Nephron progenitor cell (in vitro differentiated cells): ENCODE measurements around the gene GPC3.
A peak's percentile ranks its signal among the peaks of the same experiment; 100 is the strongest.

ENCODE experiments used
- DNase-seq: peaks from one replicate; pipeline ENCODE4 v3.0.0; 2021
- H3K27ac Mint-ChIP-seq: 2 replicates; pipeline ENCODE4 v1.8.0; 2021; ENCODE audit warnings: mild to moderate bottlenecking, moderate library complexity, mixed read lengths
- H3K27me3 Mint-ChIP-seq: 2 replicates; pipeline ENCODE4 v1.8.0; 2021; ENCODE audit warnings: mild to moderate bottlenecking, low read depth, mixed read lengths; ENCODE audit not compliant: poor library complexity
- H3K36me3 Mint-ChIP-seq: 2 replicates; pipeline ENCODE4 v1.8.0; 2021; ENCODE audit warnings: low read depth, mixed read lengths
- H3K4me1 Mint-ChIP-seq: 2 replicates; pipeline ENCODE4 v1.8.0; 2021; ENCODE audit warnings: mixed read lengths
- H3K4me3 Mint-ChIP-seq: 2 replicates; pipeline ENCODE4 v1.8.0; 2021; ENCODE audit warnings: mild to moderate bottlenecking, moderate library complexity, mixed read lengths
- H3K9me3 Mint-ChIP-seq: 2 replicates; pipeline ENCODE4 v1.8.0; 2021; ENCODE audit warnings: mild to moderate bottlenecking, moderate library complexity, mixed read lengths
- TF ChIP-seq, protein P1 (sequence below): fragments of 200-600 bp; sonication (generic); IDR thresholded peaks from 2 replicates; pipeline ENCODE4 v1.5.0; 2021; ENCODE audit warnings: antibody characterized with exemption

GPC3 gene

DNA sequence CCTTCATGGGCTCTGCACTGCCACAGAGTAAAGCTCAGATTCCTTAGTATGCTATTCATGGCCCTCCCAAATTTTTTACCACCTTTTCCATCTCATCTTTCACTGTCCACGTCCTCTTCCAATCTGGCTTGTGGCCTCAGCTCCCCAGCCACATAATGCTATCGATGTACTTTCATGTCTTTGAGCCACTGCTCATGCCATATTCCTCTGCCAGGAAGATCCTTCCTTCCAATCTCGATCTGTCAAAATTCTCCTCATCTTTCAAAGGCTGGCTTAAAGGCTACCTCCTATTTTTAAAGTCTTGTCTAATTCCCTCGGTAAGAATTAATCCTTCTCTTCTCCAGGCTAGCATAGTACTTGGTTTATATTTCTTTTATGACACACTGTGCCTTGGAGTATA, 336.8 kb downstream of the GPC3 start:
- peaks cover 15% of the 10 kb centered on the region for H3K4me1 Mint-ChIP-seq
- DNase-seq: no peak
- no peaks in the 10 kb centered on the region for H3K9me3 Mint-ChIP-seq
- no peak overlapping the region for H3K4me3 Mint-ChIP-seq
- H3K36me3 Mint-ChIP-seq: peaks cover 10% of the 10 kb centered on the region
- peak overlapping the region; percentile 1 for H3K27ac Mint-ChIP-seq
- TF ChIP-seq, protein P1, sequence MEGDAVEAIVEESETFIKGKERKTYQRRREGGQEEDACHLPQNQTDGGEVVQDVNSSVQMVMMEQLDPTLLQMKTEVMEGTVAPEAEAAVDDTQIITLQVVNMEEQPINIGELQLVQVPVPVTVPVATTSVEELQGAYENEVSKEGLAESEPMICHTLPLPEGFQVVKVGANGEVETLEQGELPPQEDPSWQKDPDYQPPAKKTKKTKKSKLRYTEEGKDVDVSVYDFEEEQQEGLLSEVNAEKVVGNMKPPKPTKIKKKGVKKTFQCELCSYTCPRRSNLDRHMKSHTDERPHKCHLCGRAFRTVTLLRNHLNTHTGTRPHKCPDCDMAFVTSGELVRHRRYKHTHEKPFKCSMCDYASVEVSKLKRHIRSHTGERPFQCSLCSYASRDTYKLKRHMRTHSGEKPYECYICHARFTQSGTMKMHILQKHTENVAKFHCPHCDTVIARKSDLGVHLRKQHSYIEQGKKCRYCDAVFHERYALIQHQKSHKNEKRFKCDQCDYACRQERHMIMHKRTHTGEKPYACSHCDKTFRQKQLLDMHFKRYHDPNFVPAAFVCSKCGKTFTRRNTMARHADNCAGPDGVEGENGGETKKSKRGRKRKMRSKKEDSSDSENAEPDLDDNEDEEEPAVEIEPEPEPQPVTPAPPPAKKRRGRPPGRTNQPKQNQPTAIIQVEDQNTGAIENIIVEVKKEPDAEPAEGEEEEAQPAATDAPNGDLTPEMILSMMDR: no peak
- no peaks in the 10 kb centered on the region for H3K27me3 Mint-ChIP-seq

- Mint-ChIP-seq H3K27me3 (no peaks in the 10 kb centered on the region), H3K4me1 (peaks cover 15% of the 10 kb centered on the region), H3K36me3 (peaks cover 10% of the 10 kb centered on the region), H3K4me3 (no peak overlapping the region), H3K27ac (no peak overlapping the region), H3K9me3 (no peaks in the 10 kb centered on the region)
- no peak for DNase-seq
- TF ChIP-seq, protein P1: no peak
Measured at GRCh38 chrX:133646719-133647116, 338.7 kb downstream of the GPC3 start.

DNA sequence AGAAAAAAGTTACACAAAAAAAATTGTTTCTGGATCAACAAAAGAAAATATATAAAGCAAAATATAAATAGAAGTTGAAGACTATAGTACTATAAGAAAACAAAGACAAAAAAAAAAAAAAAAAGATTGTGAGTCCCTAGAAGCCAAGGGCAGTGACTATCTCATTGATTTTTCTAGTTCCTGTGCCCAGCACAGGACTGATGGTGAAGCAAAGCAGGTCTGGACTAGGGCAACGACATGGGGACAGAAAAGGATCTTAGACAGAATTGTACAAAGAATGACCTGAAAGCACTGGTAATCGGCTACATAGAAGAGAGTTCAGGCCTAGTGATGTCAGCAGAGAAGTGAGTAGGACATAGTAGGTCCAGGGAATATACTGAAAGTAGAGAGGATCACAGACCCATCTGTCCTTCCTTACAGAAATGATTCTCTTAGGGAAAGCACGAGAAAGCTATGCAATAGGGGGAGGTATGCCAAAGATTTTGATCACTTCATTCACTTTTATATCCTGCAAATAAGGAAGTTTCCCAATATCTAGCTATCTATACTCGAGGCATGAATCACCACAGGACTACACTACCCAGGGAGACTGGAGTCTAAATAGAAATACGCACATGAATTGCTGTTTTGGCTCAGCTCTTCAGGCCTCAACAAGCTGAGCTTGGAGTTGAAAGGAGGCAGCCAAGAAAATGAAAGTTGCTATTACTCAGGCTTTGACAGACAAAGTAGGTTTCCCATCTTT, 339.2 kb downstream of the GPC3 start:
- TF ChIP-seq, protein P1: no peak
- peak overlapping the region; percentile 23 for H3K27ac Mint-ChIP-seq
- no peak for DNase-seq
- H3K27me3 Mint-ChIP-seq: no peaks in the 10 kb centered on the region
- peaks cover 19% of the 10 kb centered on the region for H3K4me1 Mint-ChIP-seq
- no peaks in the 10 kb centered on the region for H3K9me3 Mint-ChIP-seq
- peaks cover 10% of the 10 kb centered on the region for H3K36me3 Mint-ChIP-seq
- H3K4me3 Mint-ChIP-seq: no peak overlapping the region

- H3K4me1 Mint-ChIP-seq: peaks cover 27% of the 10 kb centered on the region
- no peak for DNase-seq
- H3K27me3 Mint-ChIP-seq: no peaks in the 10 kb centered on the region
- H3K36me3 Mint-ChIP-seq: peaks cover 10% of the 10 kb centered on the region
- H3K9me3 Mint-ChIP-seq: no peaks in the 10 kb centered on the region
- H3K27ac Mint-ChIP-seq: no peak overlapping the region
- TF ChIP-seq, protein P1: no peak
- no peak overlapping the region for H3K4me3 Mint-ChIP-seq
Measured at GRCh38 chrX:133645256-133645655, 340.1 kb downstream of the GPC3 start.

- peaks cover 39% of the 10 kb centered on the region for H3K4me1 Mint-ChIP-seq
- TF ChIP-seq, protein P1: no peak
- peak overlapping the region; percentile 8 for H3K4me3 Mint-ChIP-seq
- H3K9me3 Mint-ChIP-seq: no peaks in the 10 kb centered on the region
- peak overlapping the region; percentile 49 for H3K27ac Mint-ChIP-seq
- no peaks in the 10 kb centered on the region for H3K27me3 Mint-ChIP-seq
- peaks cover 6% of the 10 kb centered on the region for H3K36me3 Mint-ChIP-seq
- no peak for DNase-seq
Measured at GRCh38 chrX:133640161-133641015, 345.0 kb downstream of the GPC3 start.
